Gastrocnemius medialis (tissue), 4 donors: ENCODE data around the gene GPATCH3. TPM values are rescaled to one million over a fixed set of nuclear protein-coding genes. Genes with fewer than 3 reads are reported as not detected.

Experiments
- ATAC-seq, 2 donors: fragments of 150-250 bp; one replicate each; pipeline ENCODE4 v1.9.1; 2016
- DNase-seq, 2 donors: peaks; one replicate each; pipeline ENCODE4 v3.0.0-alpha.2; 2019
- H3K27ac ChIP-seq, 4 donors: fragments of 200-600 bp; sonication (generic); 1 replicate in 1 of 4; 2 replicates in 3 of 4; pipeline ENCODE4 v1.5.1; 2016 to 2018; ENCODE audit warnings: mild to moderate bottlenecking in 2 of 4, moderate library complexity in 1 of 4
- H3K27me3 ChIP-seq, 3 donors: fragments of 200-600 bp; sonication (generic) in 2 of 3; 1 replicate in 1 of 3; 2 replicates in 2 of 3; pipeline versions ENCODE4 v1.5.1 to v1.6.0; 2016 to 2019; ENCODE audit warnings: mild to moderate bottlenecking in 1 of 3, moderate library complexity in 1 of 3
- H3K36me3 ChIP-seq, 2 donors: fragments of 200-600 bp; sonication (generic) in 1 of 2; one replicate each; pipeline ENCODE4 v1.5.1; 2017 to 2018
- H3K4me1 ChIP-seq, 2 donors: fragments of 200-600 bp; sonication (generic) in 1 of 2; one replicate each; pipeline ENCODE4 v1.5.1; 2016 to 2017; ENCODE audit warnings: mild to moderate bottlenecking in 2 of 2
- H3K4me3 ChIP-seq, 4 donors: fragments of 200-600 bp; sonication (generic) in 3 of 4; 1 replicate in 1 of 4; 2 replicates in 3 of 4; pipeline ENCODE4 v1.5.1; 2016 to 2019; ENCODE audit warnings: mild to moderate bottlenecking in 2 of 4
- H3K9me3 ChIP-seq, 3 donors: fragments of 200-600 bp; sonication (generic) in 2 of 3; 1 replicate in 1 of 3; 2 replicates in 2 of 3; pipeline ENCODE4 v1.5.1; 2016 to 2019
- CTCF ChIP-seq, 5 experiments: fragments of 450-650 bp in 3 of 5; fragments of 200-600 bp in 2 of 5; sonication (generic) in 2 of 5; IDR thresholded peaks in 4 of 5; conservative IDR thresholded peaks in 1 of 5; 1 replicate in 4 of 5; 2 replicates in 1 of 5; pipeline ENCODE4 v1.5.1; 2016 to 2019; ENCODE audit warnings: antibody characterized with exemption in 5 of 5, mild to moderate bottlenecking in 3 of 5, moderate library complexity in 3 of 5
- POLR2A ChIP-seq, 2 donors: fragments of 450-650 bp; IDR thresholded peaks; one replicate each; pipeline ENCODE4 v1.6.1; 2017; ENCODE audit warnings: antibody characterized with exemption in 2 of 2, mild to moderate bottlenecking in 2 of 2, moderate library complexity in 2 of 2
- in situ Hi-C, 4 donors: fragments of 200-750 bp; cut with MboI; loops; one replicate each; pipeline versions ENCODE4 v1.15.0 to v1.8.0; 2017; ENCODE audit warnings: low sequenced_read_pairs in 4 of 4
- intact Hi-C: fragments of 100-400 bp; cut with DNase I; formaldehyde crosslinking; loops from one replicate; pipeline ENCODE4 v1.15.1; 2023; ENCODE audit warnings: low total_unique reads
- total RNA-seq, 4 donors: library from RNA; depleted of rRNA; stranded (reverse); fragments of >200 nt; gene quantifications; one replicate each; pipeline versions ENCODE4 v1.1.0 to v1.2.3, GENCODE V29; 2016

GPATCH3 gene
- total RNA-seq, 4 donors from 2014 or later, result 13.7 to 20.4 (median 16.9) TPM

GRCh38 chr1:26913754-26914619 lies 13.7 kb upstream of the GPATCH3 start, which contains the start of gene NR0B2:
TSS of gene NR0B2 (minus strand) at chr1:26913975. CDS start at chr1:26913940, 35 bp downstream.
- peak; percentile 33 to 57 for DNase-seq
- peak within 1 kb of the TSS; percentile 72 to 74 (median 73) for H3K27ac ChIP-seq
- no peaks in the 10 kb centered on the region for H3K36me3 ChIP-seq
- intact Hi-C loops (no loop called here), in situ Hi-C loops (no loop called here)
- TF ChIP-seq CTCF (IDR thresholded peaks at IDR 0.05 in 4 of 5, conservative IDR thresholded peaks at IDR 0.05 in 1 of 5) (no peak), POLR2A (IDR thresholded peaks at IDR 0.05) (no peak)
- H3K27me3 ChIP-seq, result no peaks in the 10 kb centered on the region
- peak; percentile 71 to 79 for ATAC-seq
- H3K4me1 ChIP-seq, result peaks cover 8 to 9% of the 10 kb centered on the region in 2 donors
- H3K9me3 ChIP-seq, result no peaks in the 10 kb centered on the region
- H3K4me3 ChIP-seq, result peak within 1 kb of the TSS in 1 of 4 donors; percentile 18

GRCh38 chr1:26913389-26913753 lies 13.1 kb upstream of the GPATCH3 start:
- DNase-seq, result no peak
- Histone ChIP-seq H3K36me3 (no peaks in the 10 kb centered on the region), H3K27ac (peak overlapping the region; percentile 72 to 74 (median 73)), H3K9me3 (no peaks in the 10 kb centered on the region), H3K4me3 (peak overlapping the region in 1 of 4 donors; percentile 18), H3K27me3 (no peaks in the 10 kb centered on the region), H3K4me1 (peaks cover 8 to 9% of the 10 kb centered on the region in 2 donors)
- ATAC-seq, result peak in 1 of 2 donors; percentile 4
- intact Hi-C loops, result no loop called here
- in situ Hi-C loops, result no loop called here
- TF ChIP-seq CTCF (IDR thresholded peaks at IDR 0.05 in 4 of 5, conservative IDR thresholded peaks at IDR 0.05 in 1 of 5), result no peak
- no peak for TF ChIP-seq POLR2A (IDR thresholded peaks at IDR 0.05)

- in situ Hi-C loops, result no loop called here
- DNase-seq (no peak), ATAC-seq (no peak)
- H3K4me3 ChIP-seq, result no peak overlapping the region
- no peak for TF ChIP-seq POLR2A (IDR thresholded peaks at IDR 0.05)
- no peak for TF ChIP-seq CTCF (IDR thresholded peaks at IDR 0.05 in 4 of 5, conservative IDR thresholded peaks at IDR 0.05 in 1 of 5)
- H3K4me1 ChIP-seq, result peaks cover 8 to 9% of the 10 kb centered on the region in 2 donors
- H3K36me3 ChIP-seq, result no peaks in the 10 kb centered on the region
- intact Hi-C loops, result no loop called here
- H3K27me3 ChIP-seq, result no peaks in the 10 kb centered on the region
- no peaks in the 10 kb centered on the region for H3K9me3 ChIP-seq
- no peak overlapping the region for H3K27ac ChIP-seq
These were observed 11.9 kb upstream of the GPATCH3 start for GRCh38 chr1:26912147-26912490.

- TF ChIP-seq POLR2A (IDR thresholded peaks at IDR 0.05), result no peak
- no peak for TF ChIP-seq CTCF (IDR thresholded peaks at IDR 0.05 in 4 of 5, conservative IDR thresholded peaks at IDR 0.05 in 1 of 5)
- no peaks in the 10 kb centered on the region for H3K27me3 ChIP-seq
- in situ Hi-C loops (no loop called here), intact Hi-C loops (no loop called here)
- DNase-seq, result no peak
- peaks cover 8 to 9% of the 10 kb centered on the region in 2 donors for H3K4me1 ChIP-seq
- H3K36me3 ChIP-seq, result no peaks in the 10 kb centered on the region
- H3K27ac ChIP-seq, result no peak overlapping the region
- no peaks in the 10 kb centered on the region for H3K9me3 ChIP-seq
- no peak overlapping the region for H3K4me3 ChIP-seq
- no peak for ATAC-seq
These were observed 11.3 kb upstream of the GPATCH3 start for GRCh38 chr1:26911399-26912146.
